ENCODE data around the gene PABPN1L. TPM values are rescaled to one million over a fixed set of nuclear protein-coding genes. Genes with fewer than 3 reads are reported as not detected.

Gene PABPN1L
- total RNA-seq, 1 experiment from 2014 or later = not detected

- no peak for DNase-seq
- Mint-ChIP-seq H3K36me3 (ENCODE audit: insufficient read depth, unreplicated experiment) (peaks cover 13% of the 10 kb centered on the region), H3K9me3 (ENCODE audit: low read depth, unreplicated experiment) (no peaks in the 10 kb centered on the region), H3K4me3 (ENCODE audit: low read depth, unreplicated experiment) (no peak overlapping the region), H3K27me3 (ENCODE audit: unreplicated experiment) (no peaks in the 10 kb centered on the region), H3K27ac (ENCODE audit: unreplicated experiment) (no peak overlapping the region), H3K4me1 (ENCODE audit: low read depth, unreplicated experiment) (no peaks in the 10 kb centered on the region)
- no peak for TF ChIP-seq CTCF (IDR thresholded peaks at IDR 0.05; ENCODE audit: unreplicated experiment)
- intact Hi-C loops (cut with micrococcal nuclease; ENCODE audit: unreplicated experiment) = loop anchor here (5.0 kb wide), 1 partner anchor 399 kb away; the partner anchor contains the start of gene ZNF778
- no TSS peak for BruUV-seq (replicated peaks)
- CTCF ChIA-PET = interaction anchor here (1.0 to 1.6 kb wide), 2 partner anchors 39 to 349 kb away, joined by 3 to 4 read pairs; no protein-coding TSS in a partner anchor
Measured at GRCh38 chr16:88818575-88818874, 47.9 kb downstream of the PABPN1L start.

DNA sequence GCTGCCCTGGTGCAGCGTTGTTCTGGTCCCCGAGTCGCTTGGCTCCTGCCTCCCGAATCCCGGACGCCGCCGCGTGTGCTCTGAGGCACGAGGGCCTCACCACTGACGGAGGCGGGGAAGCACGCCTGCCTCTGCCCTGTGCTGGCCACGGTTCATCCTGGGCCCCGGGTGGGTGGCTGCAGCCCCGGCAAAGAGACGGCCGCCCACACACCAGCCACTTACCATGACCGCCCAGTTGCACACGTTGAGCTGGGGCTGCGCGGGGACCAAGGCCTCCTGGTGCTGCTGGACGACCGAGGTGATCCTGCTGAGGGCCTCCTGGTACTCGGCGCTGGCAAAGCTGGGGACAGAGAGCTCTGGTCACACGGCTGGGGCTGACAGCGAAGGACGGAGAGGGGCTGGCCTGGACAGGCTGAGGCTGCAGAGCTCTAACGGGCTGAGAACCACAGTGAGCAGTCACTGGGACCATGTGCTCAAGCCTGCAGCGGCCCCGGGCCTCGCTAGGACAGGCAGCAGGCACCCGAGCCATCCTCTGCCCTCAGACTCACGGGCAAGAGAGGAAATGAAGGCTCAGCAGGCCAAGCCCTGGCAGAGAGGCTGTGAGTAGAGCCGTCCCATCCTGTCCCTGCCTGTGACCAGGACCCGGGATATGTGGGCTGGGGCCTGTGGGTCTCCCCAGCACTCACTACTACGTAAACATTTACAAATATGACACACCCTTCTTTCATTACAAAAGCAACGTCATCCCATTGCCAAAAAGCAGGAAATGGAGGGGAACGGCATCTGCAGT lies 48.5 kb downstream of the PABPN1L start:
- Mint-ChIP-seq H3K27me3 (ENCODE audit: unreplicated experiment) (no peaks in the 10 kb centered on the region), H3K4me3 (ENCODE audit: low read depth, unreplicated experiment) (no peak overlapping the region), H3K9me3 (ENCODE audit: low read depth, unreplicated experiment) (no peaks in the 10 kb centered on the region), H3K4me1 (ENCODE audit: low read depth, unreplicated experiment) (no peaks in the 10 kb centered on the region), H3K27ac (ENCODE audit: unreplicated experiment) (no peak overlapping the region), H3K36me3 (ENCODE audit: insufficient read depth, unreplicated experiment) (peaks cover 14% of the 10 kb centered on the region)
- intact Hi-C loops (cut with micrococcal nuclease; ENCODE audit: unreplicated experiment) = loop anchor here (5.0 kb wide), 1 partner anchor 399 kb away; the partner anchor contains the start of gene ZNF778
- CTCF ChIA-PET = interaction anchor here (0.6 to 1.6 kb wide), 3 partner anchors 40 to 353 kb away, joined by 3 to 4 read pairs (median 3); no protein-coding TSS in a partner anchor
- DNase-seq = no peak
- BruUV-seq (replicated peaks) = no TSS peak
- no peak for TF ChIP-seq CTCF (IDR thresholded peaks at IDR 0.05; ENCODE audit: unreplicated experiment)

- H3K9me3 Mint-ChIP-seq (ENCODE audit: low read depth, unreplicated experiment) = no peaks in the 10 kb centered on the region
- DNase-seq = no peak
- intact Hi-C loops (cut with micrococcal nuclease; ENCODE audit: unreplicated experiment) = loop anchor here (5.0 kb wide), 1 partner anchor 400 kb away; the partner anchor contains the start of gene ZNF778
- TF ChIP-seq CTCF (IDR thresholded peaks at IDR 0.05; ENCODE audit: unreplicated experiment) = no peak
- H3K4me3 Mint-ChIP-seq (ENCODE audit: low read depth, unreplicated experiment) = no peak overlapping the region
- no peaks in the 10 kb centered on the region for H3K4me1 Mint-ChIP-seq (ENCODE audit: low read depth, unreplicated experiment)
- no TSS peak for BruUV-seq (replicated peaks)
- no peaks in the 10 kb centered on the region for H3K27me3 Mint-ChIP-seq (ENCODE audit: unreplicated experiment)
- CTCF ChIA-PET = interaction anchor here (1.3 kb wide), 1 partner anchor 40 kb away, joined by 8 read pairs; the partner anchor contains the start of genes GALNS and TRAPPC2L
- peaks cover 24% of the 10 kb centered on the region for H3K36me3 Mint-ChIP-seq (ENCODE audit: insufficient read depth, unreplicated experiment)
- H3K27ac Mint-ChIP-seq (ENCODE audit: unreplicated experiment) = no peak overlapping the region
Measured at GRCh38 chr16:88816736-88817535, 49.5 kb downstream of the PABPN1L start.

DNA sequence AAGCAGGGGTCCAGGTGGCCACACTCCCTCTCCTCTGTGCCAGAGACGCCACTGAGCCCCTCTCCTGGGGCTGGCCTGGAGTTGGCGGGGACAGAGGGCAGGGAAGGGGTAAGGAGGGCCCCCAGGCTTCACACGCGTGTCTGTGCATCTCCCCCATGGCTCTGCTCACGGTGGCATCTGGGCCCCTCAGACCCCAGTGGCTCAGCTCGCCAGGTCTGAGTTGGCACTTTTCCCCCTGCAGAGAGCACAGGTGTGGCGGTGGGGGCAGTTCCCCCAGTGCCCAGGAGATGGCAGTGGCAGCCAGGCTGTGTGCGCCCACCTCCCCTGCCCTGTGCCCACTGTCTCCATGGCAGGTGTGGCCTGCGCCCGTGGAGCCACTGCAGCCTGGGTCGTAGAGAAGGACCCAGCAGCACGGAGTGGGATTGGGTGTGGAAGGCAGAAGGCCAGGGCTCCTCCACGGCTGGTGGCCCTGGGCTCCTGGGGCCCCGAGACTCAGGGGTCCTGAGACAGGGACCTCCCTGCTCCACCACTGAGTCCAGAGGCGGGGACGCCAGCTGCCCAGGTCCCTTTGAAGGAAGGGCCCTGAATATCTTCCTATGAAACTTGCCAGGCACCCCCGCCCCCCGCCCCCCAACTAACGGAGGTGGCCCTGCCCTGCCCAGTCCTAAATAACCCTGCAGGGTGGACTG lies 50.4 kb downstream of the PABPN1L start:
- Mint-ChIP-seq H3K27ac (ENCODE audit: unreplicated experiment) (no peak overlapping the region), H3K9me3 (ENCODE audit: low read depth, unreplicated experiment) (no peaks in the 10 kb centered on the region), H3K4me1 (ENCODE audit: low read depth, unreplicated experiment) (no peaks in the 10 kb centered on the region), H3K36me3 (ENCODE audit: insufficient read depth, unreplicated experiment) (peaks cover 33% of the 10 kb centered on the region), H3K27me3 (ENCODE audit: unreplicated experiment) (no peaks in the 10 kb centered on the region), H3K4me3 (ENCODE audit: low read depth, unreplicated experiment) (no peak overlapping the region)
- peak; percentile 96 for TF ChIP-seq CTCF (IDR thresholded peaks at IDR 0.05; ENCODE audit: unreplicated experiment)
- intact Hi-C loops (cut with micrococcal nuclease; ENCODE audit: unreplicated experiment) = loop anchor here (5.0 kb wide), 1 partner anchor 401 kb away; the partner anchor contains the start of gene ZNF778
- CTCF ChIA-PET = interaction anchor here (0.6 to 1.3 kb wide), 2 partner anchors 41 to 128 kb away, joined by 3 to 8 read pairs; partner anchors contain the start of genes GALNS and TRAPPC2L
- DNase-seq = peak; percentile 84
- BruUV-seq (replicated peaks) = no TSS peak
